Femur (tissue), 1 donor: Measurements from ENCODE around the gene P4HTM.

ENCODE experiments used
- DNase-seq: peaks from one replicate; pipeline ENCODE4 v3.0.0-alpha.2; 2017

The P4HTM gene

GRCh38 chr3:49025793-49026520, 35.9 kb downstream of the P4HTM start:
- no peak for DNase-seq

GRCh38 chr3:49026536-49026935, 36.5 kb downstream of the P4HTM start:
- DNase-seq: no peak

GRCh38 chr3:49027634-49028033, 37.6 kb downstream of the P4HTM start:
- no peak for DNase-seq

- no peak for DNase-seq
Measured at GRCh38 chr3:49028298-49028672, 38.2 kb downstream of the P4HTM start.

GRCh38 chr3:49028673-49029562, 38.9 kb downstream of the P4HTM start, which contains the start of gene IMPDH2:
TSS of gene IMPDH2 (minus strand) at chr3:49029398. CDS start at chr3:49029350, 48 bp downstream.
- DNase-seq: peak; percentile 97

GRCh38 chr3:49029563-49029884, 39.5 kb downstream of the P4HTM start:
- DNase-seq: no peak

GRCh38 chr3:49030321-49030720, 40.3 kb downstream of the P4HTM start:
- no peak for DNase-seq

- DNase-seq: no peak
Measured at GRCh38 chr3:49032646-49033304, 42.7 kb downstream of the P4HTM start.

GRCh38 chr3:49034650-49035049, 44.6 kb downstream of the P4HTM start:
- no peak for DNase-seq

GRCh38 chr3:49035281-49035680, 45.2 kb downstream of the P4HTM start:
- no peak for DNase-seq

- no peak for DNase-seq
Measured at GRCh38 chr3:49053543-49053942, 63.5 kb downstream of the P4HTM start.

GRCh38 chr3:49054344-49054862, 64.4 kb downstream of the P4HTM start:
- no peak for DNase-seq
